Left ventricle myocardium inferior (tissue), 1 donor: Measurements from ENCODE around the gene IPO4. TPM values are rescaled to one million over a fixed set of nuclear protein-coding genes. Genes with fewer than 3 reads are reported as not detected.

Experiments
- DNase-seq: peaks from one replicate; pipeline ENCODE4 v3.0.0-alpha.2; 2020
- H3K27ac ChIP-seq: fragments of 200-600 bp; replicated peaks from 2 replicates; pipeline ENCODE4 v1.8.0; 2021
- H3K27me3 ChIP-seq: fragments of 200-600 bp; 2 replicates; pipeline ENCODE4 v1.8.0; 2021; ENCODE audit warnings: low read depth
- H3K36me3 ChIP-seq: fragments of 200-600 bp; 2 replicates; pipeline ENCODE4 v1.8.0; 2021
- H3K4me1 ChIP-seq: fragments of 200-600 bp; 2 replicates; pipeline ENCODE4 v1.8.0; 2021
- H3K4me3 ChIP-seq: fragments of 200-600 bp; 2 replicates; pipeline ENCODE4 v1.8.0; 2021; ENCODE audit warnings: mild to moderate bottlenecking, moderate library complexity
- H3K9me3 ChIP-seq: fragments of 200-600 bp; replicated peaks from 2 replicates; pipeline ENCODE4 v1.8.0; 2021
- CTCF ChIP-seq: fragments of 200-600 bp; IDR thresholded peaks from 2 replicates; pipeline ENCODE4 v1.8.0; 2021; ENCODE audit warnings: antibody characterized with exemption, mild to moderate bottlenecking, borderline replicate concordance
- intact Hi-C: fragments of 100-400 bp; cut with micrococcal nuclease; formaldehyde crosslinking; loops from one replicate; pipeline ENCODE4 v1.11.0; 2022
- total RNA-seq: library from RNA; stranded (reverse); fragmentation: NEBNext Ultra II Directional; extraction: Animal tissue kit (Norgen Biotek cat#: 25700); gene quantifications from one replicate; pipeline ENCODE4 v1.2.1, GENCODE V29; 2021
- donor health status: DM: no; HTN: yes; CAD: no; lungs with severe emphysema.

IPO4 gene
- total RNA-seq, 1 donor from 2014 or later: 13.3 TPM

GRCh38 chr14:24147761-24148428 is 40.7 kb downstream of the IPO4 start:
- Histone ChIP-seq H3K27me3 (no peaks in the 10 kb centered on the region), H3K36me3 (peaks cover 59% of the 10 kb centered on the region), H3K4me3 (peak overlapping the region; percentile 99), H3K4me1 (peaks cover 52% of the 10 kb centered on the region), H3K27ac (peak overlapping the region; percentile 98), H3K9me3 (no peaks in the 10 kb centered on the region)
- DNase-seq: no peak
- intact Hi-C loops: no loop called here
- TF ChIP-seq CTCF: no peak

- H3K4me3 ChIP-seq: peak within 1 kb of the TSS; percentile 99
- H3K36me3 ChIP-seq: peaks cover 51% of the 10 kb centered on the region
- TF ChIP-seq CTCF: no peak
- H3K9me3 ChIP-seq: no peaks in the 10 kb centered on the region
- intact Hi-C loops: no loop called here
- H3K4me1 ChIP-seq: peaks cover 56% of the 10 kb centered on the region
- peak; percentile 99 for DNase-seq
- H3K27me3 ChIP-seq: no peaks in the 10 kb centered on the region
- peak within 1 kb of the TSS; percentile 98 for H3K27ac ChIP-seq
Observed at GRCh38 chr14:24146978-24147760, 41.4 kb downstream of the IPO4 start, which contains the start of gene RNF31. Gene RNF31, plus strand, starts transcription at chr14:24147498. Its CDS starts 201 bp downstream, at chr14:24147699.

- peaks cover 61% of the 10 kb centered on the region for H3K4me1 ChIP-seq
- peak within 1 kb of the TSS; percentile 98 for H3K27ac ChIP-seq
- intact Hi-C loops: no loop called here
- H3K4me3 ChIP-seq: peak within 1 kb of the TSS; percentile 99
- H3K9me3 ChIP-seq: no peaks in the 10 kb centered on the region
- peak; percentile 93 for DNase-seq
- peaks cover 45% of the 10 kb centered on the region for H3K36me3 ChIP-seq
- no peaks in the 10 kb centered on the region for H3K27me3 ChIP-seq
- TF ChIP-seq CTCF: no peak
Observed at GRCh38 chr14:24146453-24146977, 42.1 kb downstream of the IPO4 start, which contains the start of gene PSME2. Gene PSME2, minus strand, starts transcription at chr14:24146610. Its CDS starts 29 bp downstream, at chr14:24146581.

- no peaks in the 10 kb centered on the region for H3K9me3 ChIP-seq
- H3K36me3 ChIP-seq: peaks cover 38% of the 10 kb centered on the region
- H3K4me1 ChIP-seq: peaks cover 66% of the 10 kb centered on the region
- H3K27ac ChIP-seq: peak overlapping the region; percentile 98
- no peak for TF ChIP-seq CTCF
- no peak for DNase-seq
- H3K4me3 ChIP-seq: peak overlapping the region; percentile 99
- H3K27me3 ChIP-seq: no peaks in the 10 kb centered on the region
- intact Hi-C loops: no loop called here
Observed at GRCh38 chr14:24145690-24146452, 42.7 kb downstream of the IPO4 start.

GRCh38 chr14:24145219-24145618 is 43.4 kb downstream of the IPO4 start:
- intact Hi-C loops: no loop called here
- H3K36me3 ChIP-seq: peaks cover 32% of the 10 kb centered on the region
- H3K9me3 ChIP-seq: no peaks in the 10 kb centered on the region
- DNase-seq: no peak
- H3K4me1 ChIP-seq: peaks cover 72% of the 10 kb centered on the region
- H3K27ac ChIP-seq: peak overlapping the region; percentile 98
- H3K27me3 ChIP-seq: no peaks in the 10 kb centered on the region
- TF ChIP-seq CTCF: no peak
- peak overlapping the region; percentile 99 for H3K4me3 ChIP-seq
